Right kidney (tissue), 1 donor: ENCODE results near the gene TK1.

Source experiments
- DNase-seq: peaks from one replicate; pipeline ENCODE4 v3.0.0-alpha.2; 2016

Gene TK1

GRCh38 chr17:78133971-78134898 is 52.6 kb downstream of the TK1 start:
- DNase-seq, result no peak

DNA sequence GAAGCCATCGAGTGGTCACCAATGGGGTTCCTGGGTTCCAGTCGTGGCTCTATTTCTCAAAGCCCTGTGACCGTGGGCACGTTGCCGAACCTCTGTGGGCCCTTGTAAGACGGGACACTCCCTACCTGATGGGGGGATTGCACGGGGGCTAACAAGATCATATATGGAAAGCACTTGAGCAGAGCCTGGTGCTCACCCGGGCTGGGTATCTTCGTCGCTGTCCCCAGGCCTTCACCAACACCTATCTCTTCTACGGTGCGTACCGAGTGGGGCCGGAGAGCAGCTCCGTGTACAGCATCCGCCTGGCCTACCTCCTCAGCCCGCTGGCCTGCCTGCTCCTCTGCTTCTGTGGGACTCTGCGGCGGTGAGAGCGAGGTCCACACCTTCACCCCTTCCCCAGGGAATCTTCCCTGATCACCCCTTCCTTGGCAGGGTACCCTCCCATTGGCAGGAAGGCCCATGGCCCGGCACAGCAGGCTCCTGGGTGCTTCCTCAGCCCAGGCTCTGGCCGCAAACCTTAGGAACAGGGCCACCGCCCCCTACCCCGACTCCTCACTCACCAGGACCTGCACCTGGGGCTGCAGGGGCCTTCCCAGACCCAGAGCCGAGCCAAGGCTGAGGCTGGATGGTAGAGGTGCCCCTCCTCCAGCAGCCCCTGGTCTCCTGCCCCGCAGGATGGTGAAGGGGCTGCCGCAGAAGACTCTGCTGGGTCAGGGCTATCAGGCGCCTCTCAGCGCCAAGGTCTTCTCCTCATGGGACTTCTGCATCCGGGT is 53.5 kb downstream of the TK1 start:
- DNase-seq, result no peak

- no peak for DNase-seq
These were observed 54.1 kb downstream of the TK1 start for GRCh38 chr17:78132767-78133178.

DNA sequence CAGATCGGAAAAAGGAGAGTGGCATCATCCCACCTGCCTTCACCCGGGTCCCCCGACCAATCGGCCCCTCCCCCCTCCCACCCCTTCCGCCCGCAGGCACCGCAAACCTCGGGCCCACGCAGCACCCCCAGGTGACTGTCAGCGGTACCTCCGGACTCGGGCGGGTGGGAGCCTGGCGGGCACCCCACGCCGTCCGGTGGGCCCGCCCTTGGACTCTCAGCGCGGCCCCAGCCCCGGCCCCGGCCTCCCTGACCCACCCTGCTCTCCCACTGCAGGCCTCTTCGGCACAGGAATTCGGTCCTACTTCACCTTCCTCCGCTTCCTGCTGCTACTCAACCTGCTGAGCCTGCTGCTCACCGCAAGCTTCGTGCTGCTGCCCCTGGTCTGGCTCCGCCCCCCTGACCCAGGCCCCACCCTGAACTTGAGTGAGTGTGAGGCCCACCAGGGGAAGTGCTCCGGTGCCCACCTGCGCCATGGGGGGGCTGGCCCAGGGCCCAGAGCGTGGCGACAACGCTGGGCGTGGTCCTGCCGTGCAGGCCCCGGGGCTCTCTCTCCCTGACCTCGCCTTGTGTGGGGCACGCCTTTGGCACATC is 54.7 kb downstream of the TK1 start:
- DNase-seq, result peak; percentile 61

GRCh38 chr17:78131172-78132083 is 55.4 kb downstream of the TK1 start:
- peak; percentile 61 for DNase-seq

DNA sequence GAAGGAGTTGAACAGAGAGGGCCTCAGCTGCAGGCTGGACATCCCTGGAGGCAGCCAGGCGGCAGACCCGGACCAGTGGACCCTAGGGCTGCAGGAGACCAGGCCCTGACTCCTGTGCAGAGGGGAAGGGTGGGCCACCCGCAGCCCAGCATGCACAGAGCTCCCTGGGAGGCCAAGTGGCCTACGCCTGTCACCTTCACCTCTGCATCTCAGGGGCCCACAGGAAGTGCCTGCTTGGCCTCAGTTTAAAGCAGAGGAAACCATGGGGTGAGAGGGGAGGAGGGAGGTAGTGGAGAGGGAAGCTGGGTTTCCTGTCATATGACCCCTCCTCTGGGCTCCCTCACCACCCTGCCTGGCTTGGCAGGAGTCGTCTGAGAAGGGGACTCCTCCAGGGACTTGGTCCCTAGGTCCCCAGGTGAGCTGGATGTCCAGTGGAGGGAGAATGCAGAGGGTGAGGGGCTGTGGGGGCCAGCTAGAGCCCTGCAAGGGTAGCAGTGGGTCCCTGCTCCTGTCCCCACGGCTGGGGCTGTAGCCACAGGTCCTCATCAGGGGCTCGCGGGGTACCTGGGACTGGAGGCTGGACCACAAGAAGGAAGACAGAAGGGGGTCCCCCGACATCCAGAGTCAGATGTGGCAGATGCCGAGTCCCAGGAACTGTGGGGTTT is 56.3 kb downstream of the TK1 start, which contains the start of gene TMC8:
TSS of gene TMC8 (plus strand) at position 335 of the 665 bp plus-strand sequence. CDS start 818 bp downstream, outside the sequence.
- no peak for DNase-seq

- no peak for DNase-seq
These were observed 56.8 kb downstream of the TK1 start for GRCh38 chr17:78130090-78130436.

- DNase-seq, result no peak
These were observed 57.3 kb downstream of the TK1 start for GRCh38 chr17:78129351-78130089.

DNA sequence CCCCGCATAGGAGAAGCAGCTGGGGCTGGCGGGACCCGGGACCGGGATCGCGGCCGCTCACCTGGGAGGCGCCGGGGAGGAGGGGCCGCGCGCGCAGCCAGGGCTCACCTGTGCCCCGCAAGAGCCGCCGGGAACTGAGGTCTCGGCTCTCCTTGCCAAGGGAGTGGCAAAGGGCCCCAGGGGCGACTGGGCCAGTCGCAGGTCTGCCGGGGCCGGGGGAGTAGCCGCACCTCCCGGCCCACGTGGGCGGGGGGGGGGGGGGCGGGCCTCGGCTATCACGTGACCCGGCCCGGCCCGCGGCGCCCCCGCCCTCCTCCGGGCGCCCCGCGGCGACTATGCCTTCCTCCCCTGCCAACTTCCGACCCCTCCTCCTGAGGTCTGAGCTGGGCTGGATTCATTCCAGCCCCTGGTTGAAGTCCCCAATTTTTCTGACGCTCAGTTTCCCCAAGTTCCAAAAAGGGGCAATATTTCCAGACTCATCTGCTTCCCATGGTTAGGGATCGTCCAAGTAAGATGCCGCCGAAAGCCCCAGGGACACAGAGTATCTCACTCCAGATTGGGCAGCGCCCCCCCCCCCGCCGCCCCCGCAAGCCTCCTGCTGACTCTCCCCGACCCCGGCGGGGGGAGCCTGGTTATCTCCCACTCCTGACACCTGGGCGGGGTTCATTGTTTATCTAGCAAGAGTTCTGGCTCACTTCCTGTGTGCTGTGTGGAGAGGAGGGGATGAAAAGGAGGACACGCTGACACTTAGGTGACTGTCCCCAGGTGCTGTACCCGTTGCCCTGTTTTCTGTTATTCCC is 58.1 kb downstream of the TK1 start, which contains the start of gene TMC6:
TSS of gene TMC6 (minus strand) at position 205 of the 800 bp plus-strand sequence. CDS start 1,923 bp downstream, outside the sequence.
- DNase-seq, result peak; percentile 81

GRCh38 chr17:78127888-78128550 is 58.8 kb downstream of the TK1 start:
- no peak for DNase-seq

GRCh38 chr17:78127239-78127887 is 59.5 kb downstream of the TK1 start:
- DNase-seq, result peak; percentile 76

GRCh38 chr17:78126895-78127238 is 60.0 kb downstream of the TK1 start:
- DNase-seq, result no peak

DNA sequence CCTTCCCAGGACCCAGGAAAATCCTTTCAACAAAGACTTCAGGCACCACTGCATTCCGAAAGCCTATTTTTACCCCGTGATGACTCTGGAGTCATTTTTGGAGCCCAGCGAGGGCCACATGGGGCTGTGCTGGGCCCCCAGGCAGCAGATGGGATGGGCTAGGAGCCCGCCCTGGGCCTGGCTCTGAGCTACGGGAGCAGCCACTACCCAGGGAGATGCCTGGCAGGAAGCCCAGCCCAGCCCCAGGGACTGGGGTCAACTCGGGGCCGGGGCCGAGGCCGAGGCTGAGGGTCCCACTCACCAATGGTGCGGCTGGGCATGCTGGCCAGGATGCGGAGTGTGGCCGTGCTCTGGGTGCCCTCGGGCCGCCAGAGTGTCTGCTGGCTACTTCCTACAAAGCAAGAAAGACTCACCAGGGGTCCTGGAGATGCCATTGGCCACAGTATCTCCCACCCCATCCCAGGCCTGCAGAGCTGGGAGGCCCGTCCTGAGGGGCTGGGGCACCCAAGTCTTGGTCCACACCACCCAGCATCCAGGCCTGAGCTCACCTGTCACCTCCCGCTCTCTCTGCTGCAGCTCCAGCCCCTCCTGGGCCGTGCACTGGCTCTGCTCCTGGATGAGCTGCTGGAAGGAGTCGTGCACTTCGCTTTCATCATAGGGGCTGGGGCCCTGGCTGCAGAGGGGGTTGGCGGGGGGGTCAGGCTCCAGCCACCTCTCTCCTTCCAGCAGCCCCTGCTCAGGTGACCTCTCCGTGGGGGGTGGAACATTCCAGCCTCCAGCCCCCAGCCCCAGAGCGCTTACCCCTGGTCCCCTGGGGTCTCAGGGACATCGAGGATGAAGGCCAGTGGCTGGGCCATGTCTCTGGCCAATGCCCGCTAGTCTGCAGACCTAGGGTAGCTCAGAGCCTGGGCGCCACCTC is 60.6 kb downstream of the TK1 start:
- DNase-seq, result no peak

DNA sequence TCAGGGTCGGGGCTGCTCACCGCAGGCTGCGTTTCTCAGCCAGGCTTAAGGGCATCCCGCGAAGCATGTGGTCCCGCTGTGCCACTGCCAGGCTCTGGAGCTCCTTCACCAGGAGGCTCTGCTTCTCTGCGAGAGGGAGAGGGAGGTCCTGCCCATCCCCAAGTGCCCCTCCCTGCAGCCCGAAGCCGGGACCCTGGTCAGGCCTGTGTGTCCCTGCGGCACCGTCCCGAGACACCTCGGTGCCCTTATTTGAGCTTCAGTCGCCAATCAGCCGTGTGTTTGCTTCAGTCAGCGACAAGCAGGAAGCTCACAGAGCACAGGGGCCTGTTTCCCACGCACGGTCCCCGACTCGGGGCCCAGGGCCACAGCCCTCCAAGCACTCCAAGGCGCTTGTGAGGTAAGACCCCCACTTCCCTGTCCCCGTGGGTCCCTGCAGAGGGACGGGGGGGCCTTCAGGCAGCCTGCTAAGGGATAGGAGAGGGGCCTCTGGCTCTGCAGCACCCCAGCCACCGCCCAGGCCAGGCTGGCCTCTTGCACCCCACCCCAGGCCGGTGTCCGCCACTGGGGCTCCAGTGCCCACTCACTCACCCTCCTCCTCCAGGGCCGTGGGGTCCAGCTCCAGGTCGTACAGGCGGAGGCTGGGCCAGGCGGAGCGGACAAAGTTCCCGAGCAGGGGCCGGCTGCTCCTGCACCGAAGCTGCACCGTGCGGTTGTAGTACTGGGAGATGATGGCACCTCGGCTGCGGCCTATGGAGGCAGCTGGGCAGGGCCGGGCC is 61.5 kb downstream of the TK1 start:
- DNase-seq, result no peak

- no peak for DNase-seq
These were observed 62.1 kb downstream of the TK1 start for GRCh38 chr17:78124836-78125137.
